Activated T-cell treated with anti-CD3 and anti-CD28 coated beads, Interleukin-2, amount 50 U/mL, for 4 hours (primary cell): ENCODE data around the gene PRKCSH. TPM values are rescaled to one million over a fixed set of nuclear protein-coding genes. Genes with fewer than 3 reads are reported as not detected.
A peak's percentile ranks its signal among the peaks of the same experiment; 100 is the strongest.
"Not testable (repeated sequence)": the region's sequence is repeated elsewhere in the genome, so short reads cannot be mapped to it uniquely, and the experiment has no call there.

Experiments
- ATAC-seq, 2 donors: fragments of 200-7000 bp; cut with Tn5 transposase; one replicate each; pipeline ENCODE4 v1.10.0; 2021
- DNase-seq: peaks from one replicate; pipeline ENCODE4 v3.0.0-alpha.2; 2020
- H3K27me3 Mint-ChIP-seq: one replicate; pipeline ENCODE4 v1.8.0; 2021; ENCODE audit warnings: low read depth, mixed read lengths
- H3K36me3 Mint-ChIP-seq: one replicate; pipeline ENCODE4 v1.8.0; 2022; ENCODE audit warnings: mixed read lengths; ENCODE audit not compliant: insufficient read depth
- H3K4me1 Mint-ChIP-seq: one replicate; pipeline ENCODE4 v1.8.0; 2021; ENCODE audit warnings: low read depth, mixed read lengths
- H3K4me3 Mint-ChIP-seq: one replicate; pipeline ENCODE4 v1.8.0; 2021; ENCODE audit warnings: mild to moderate bottlenecking, moderate library complexity, mixed read lengths
- H3K9me3 Mint-ChIP-seq: one replicate; pipeline ENCODE4 v1.8.0; 2021; ENCODE audit warnings: mixed read lengths
- total RNA-seq, 3 donors: library from RNA; stranded (reverse); gene quantifications; one replicate each; pipeline ENCODE4 v1.2.1, GENCODE V29; 2021

Gene PRKCSH, protein sequence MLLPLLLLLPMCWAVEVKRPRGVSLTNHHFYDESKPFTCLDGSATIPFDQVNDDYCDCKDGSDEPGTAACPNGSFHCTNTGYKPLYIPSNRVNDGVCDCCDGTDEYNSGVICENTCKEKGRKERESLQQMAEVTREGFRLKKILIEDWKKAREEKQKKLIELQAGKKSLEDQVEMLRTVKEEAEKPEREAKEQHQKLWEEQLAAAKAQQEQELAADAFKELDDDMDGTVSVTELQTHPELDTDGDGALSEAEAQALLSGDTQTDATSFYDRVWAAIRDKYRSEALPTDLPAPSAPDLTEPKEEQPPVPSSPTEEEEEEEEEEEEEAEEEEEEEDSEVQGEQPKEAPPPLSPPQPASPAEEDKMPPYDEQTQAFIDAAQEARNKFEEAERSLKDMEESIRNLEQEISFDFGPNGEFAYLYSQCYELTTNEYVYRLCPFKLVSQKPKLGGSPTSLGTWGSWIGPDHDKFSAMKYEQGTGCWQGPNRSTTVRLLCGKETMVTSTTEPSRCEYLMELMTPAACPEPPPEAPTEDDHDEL
- total RNA-seq = 100 to 1,000 TPM; 273 to 327 (median 319) TPM

DNA sequence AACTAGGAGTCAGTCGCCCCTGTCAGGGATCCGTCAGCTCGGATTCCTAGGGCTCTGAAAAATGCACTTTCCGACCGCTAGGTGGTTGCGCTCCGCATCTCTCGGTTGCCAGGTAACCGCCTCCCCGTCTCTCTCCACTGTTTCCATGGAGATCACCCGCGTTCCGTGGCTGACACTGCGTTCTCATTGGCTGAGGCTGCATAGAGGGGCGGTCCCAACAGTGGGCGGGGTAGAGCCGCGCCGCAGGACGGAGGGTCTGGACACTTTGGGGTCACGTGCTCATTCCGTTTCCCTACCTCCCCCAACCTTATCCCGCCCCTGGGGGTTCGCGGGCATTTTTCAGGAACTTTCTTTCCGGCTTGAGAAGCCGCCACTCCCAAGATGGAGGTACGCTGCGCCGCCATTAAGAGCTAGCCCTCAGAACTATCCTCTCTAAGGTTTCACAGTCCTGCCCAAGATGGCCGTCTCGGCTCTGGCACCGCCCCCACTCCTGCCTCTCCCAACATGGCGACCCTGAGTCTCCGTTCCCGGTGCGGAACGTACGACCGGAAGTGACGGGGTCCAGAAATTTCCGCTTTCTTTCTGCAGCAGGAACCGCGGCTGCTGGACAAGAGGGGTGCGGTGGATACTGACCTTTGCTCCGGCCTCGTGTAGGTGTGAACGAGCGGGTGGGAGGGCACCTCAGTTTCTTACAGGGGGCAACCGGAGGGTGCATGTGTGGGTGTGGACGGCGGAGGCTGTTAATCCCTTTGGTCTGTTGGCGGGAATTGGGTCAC, at the start of gene PRKCSH, which contains the start of gene ODAD3:
Gene PRKCSH (plus strand): TSS at position 579 of the 776 bp plus-strand sequence. CDS start 483 bp downstream, outside the sequence.
Gene ODAD3 (minus strand): TSS at position 65 of the 776 bp plus-strand sequence. CDS start 105 bp downstream, outside the sequence.
- ATAC-seq (peak; percentile 94 to 97), DNase-seq (peak; percentile 96)
- Mint-ChIP-seq H3K4me3 (peak within 1 kb of the TSS; percentile 100), H3K36me3 (peaks cover 8% of the 10 kb centered on the region), H3K4me1 (peaks cover 20% of the 10 kb centered on the region), H3K27me3 (peaks cover 1% of the 10 kb centered on the region), H3K9me3 (no peaks in the 10 kb centered on the region)

DNA sequence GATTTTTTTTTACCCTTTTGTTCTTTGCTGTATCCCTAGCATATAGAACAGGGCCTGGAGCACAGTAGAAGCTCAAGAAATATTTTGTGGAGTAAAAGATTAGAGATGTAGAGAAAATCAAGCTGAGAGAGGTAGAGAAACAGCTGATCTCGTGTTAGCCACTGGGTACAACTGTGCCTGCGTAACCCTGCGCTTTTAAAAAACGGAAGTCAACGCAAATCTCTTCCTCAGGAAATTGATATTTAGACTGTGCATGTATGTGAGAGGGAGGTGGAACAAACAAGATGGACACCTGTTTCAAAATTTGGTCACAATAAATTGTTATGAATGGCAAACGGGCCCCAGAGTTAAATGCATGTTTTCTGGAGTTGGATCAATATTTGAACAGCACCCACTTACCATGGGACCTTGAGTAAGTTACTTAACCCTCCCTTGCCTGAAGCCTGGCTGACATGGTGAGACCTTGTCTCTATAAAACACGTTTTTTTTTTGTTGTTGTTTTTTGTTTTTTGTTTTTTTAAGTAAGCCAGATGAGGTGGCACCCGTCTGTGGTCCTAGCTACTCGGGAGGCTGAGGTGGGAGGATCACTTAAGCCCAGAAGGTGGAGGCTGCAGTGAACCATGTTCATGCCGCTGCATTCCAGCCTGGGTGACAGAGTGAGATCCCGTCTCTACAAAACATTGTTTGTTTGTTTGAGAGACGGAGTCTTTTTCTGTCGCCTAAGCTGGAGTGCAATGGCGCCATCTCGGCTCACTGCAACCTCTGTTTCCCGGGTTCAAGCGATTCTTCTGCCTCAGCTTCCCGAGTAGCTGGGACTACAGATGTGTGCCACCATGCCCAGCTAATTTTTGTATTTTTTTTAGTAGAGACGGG, 48.0 kb upstream of the PRKCSH start:
- Mint-ChIP-seq H3K27me3 (peaks cover 12% of the 10 kb centered on the region), H3K36me3 (no peaks in the 10 kb centered on the region), H3K9me3 (peaks cover 7% of the 10 kb centered on the region), H3K4me1 (peaks cover 9% of the 10 kb centered on the region), H3K4me3 (no peak overlapping the region)
- DNase-seq (no peak), ATAC-seq (no peak)

DNA sequence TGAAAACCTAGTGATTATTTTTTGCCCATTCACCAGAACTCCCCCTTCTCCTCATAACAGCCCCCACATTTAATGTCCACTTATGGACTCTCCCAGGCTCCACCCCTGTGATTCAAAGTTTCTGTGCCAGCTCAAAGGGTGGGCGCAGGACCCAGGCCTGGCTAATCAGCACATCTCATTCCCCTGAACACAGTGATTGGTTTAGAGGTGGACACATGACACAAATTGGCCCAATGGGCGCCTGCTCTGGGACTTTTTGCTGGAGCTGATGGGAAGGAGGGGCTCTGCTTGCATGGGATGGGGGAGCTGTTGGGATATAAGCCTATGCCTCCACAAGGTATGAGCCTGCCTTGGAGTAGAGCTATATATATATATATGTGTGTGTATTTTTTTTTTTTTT, 45.1 kb upstream of the PRKCSH start:
- ATAC-seq (no peak), DNase-seq (no peak)
- no peaks in the 10 kb centered on the region for H3K27me3 Mint-ChIP-seq
- no peak overlapping the region for H3K4me3 Mint-ChIP-seq
- peaks cover 5% of the 10 kb centered on the region for H3K4me1 Mint-ChIP-seq
- H3K9me3 Mint-ChIP-seq = peaks cover 7% of the 10 kb centered on the region
- H3K36me3 Mint-ChIP-seq = no peaks in the 10 kb centered on the region

DNA sequence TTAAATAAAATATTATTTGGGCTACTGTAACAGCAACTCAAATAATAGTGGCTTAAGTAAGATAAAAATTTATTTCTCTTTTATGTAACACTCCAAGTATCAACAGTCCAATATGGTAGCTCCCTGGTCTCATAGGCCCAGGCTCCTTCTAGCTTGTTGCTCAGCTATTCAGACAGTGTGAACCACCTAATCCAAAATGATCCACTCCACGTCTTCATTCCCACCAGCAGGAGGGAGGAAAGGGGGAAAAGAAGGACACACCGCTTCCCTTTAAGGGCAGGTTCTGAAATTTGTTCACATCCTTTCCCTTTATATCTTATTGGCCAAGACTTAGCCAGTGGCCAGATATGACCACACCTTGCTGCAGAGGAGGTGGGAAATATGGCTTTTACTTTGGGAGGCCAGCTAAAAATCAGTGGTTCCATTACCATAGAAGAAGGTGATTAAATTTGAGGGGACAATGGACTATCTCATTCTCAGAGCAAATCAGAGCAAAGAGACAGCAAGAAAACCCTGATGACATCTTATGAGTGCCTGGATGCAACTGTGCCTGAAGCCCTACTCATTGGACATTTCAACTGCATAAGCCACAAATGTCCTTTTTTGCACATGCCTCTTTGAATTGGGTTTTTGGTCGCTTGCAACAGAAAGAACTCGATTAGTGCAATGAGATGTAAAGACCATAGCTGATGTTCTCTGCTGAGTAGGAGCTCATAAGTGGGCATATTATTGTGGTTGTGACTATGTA, 44.3 kb upstream of the PRKCSH start:
- ATAC-seq = no peak
- H3K9me3 Mint-ChIP-seq = peaks cover 7% of the 10 kb centered on the region

DNA sequence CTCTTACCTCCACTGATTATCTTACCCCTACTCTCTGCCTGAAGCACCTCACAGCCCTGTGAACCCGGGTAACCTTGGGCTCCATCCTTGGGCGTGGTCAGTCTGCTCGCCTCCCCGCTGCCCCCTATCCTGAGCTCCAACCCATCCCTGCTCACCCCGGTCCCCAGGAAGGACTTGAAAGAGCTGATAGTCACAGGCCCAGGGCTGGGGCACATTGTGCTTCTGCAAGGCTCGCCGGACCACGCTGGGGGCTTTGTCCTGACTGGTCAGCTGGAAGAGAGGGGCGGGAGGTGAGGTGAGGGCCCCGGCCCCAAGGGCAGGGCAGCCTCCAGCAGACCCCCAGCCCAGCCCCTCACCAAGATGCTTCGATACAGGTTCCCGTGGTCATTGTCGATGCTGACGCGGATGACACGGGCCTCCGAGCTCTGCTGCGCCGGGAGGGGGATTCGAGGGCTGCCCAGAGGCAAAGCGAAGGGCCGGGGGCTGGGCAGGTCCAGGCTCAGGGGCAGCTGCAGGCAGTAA, 38.3 kb upstream of the PRKCSH start:
- no peaks in the 10 kb centered on the region for H3K9me3 Mint-ChIP-seq
- DNase-seq (no peak), ATAC-seq (no peak)
- H3K36me3 Mint-ChIP-seq = no peaks in the 10 kb centered on the region
- no peaks in the 10 kb centered on the region for H3K4me1 Mint-ChIP-seq
- H3K4me3 Mint-ChIP-seq = no peak overlapping the region
- H3K27me3 Mint-ChIP-seq = peaks cover 6% of the 10 kb centered on the region

More for the DNA sequence above, 44.3 kb upstream of the PRKCSH start:
- H3K27me3 Mint-ChIP-seq = no peaks in the 10 kb centered on the region
- H3K4me1 Mint-ChIP-seq = peaks cover 5% of the 10 kb centered on the region
- DNase-seq = no peak
- H3K36me3 Mint-ChIP-seq = no peaks in the 10 kb centered on the region
- no peak overlapping the region for H3K4me3 Mint-ChIP-seq

DNA sequence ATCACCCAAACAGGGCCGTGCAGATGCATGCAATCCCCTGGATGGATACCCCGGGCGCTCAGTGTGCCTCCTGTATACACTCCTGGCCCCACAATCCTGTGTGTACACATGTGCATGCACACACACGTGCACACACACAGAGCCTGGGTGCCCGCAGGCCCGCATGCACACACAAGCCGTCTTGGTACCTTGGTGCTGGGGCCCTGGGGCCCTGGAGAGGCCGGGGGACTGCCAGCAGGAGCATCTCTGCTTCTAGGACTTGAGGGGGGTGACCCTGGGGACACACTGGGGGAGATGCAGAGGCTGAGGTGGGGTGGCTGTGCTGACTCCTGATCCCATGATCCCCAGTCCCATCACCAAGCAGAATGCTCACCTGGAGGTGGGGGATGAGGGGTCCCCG, 35.8 kb upstream of the PRKCSH start:
- peaks cover 6% of the 10 kb centered on the region for H3K27me3 Mint-ChIP-seq
- H3K36me3 Mint-ChIP-seq = no peaks in the 10 kb centered on the region
- DNase-seq (no peak), ATAC-seq (no peak)
- no peaks in the 10 kb centered on the region for H3K9me3 Mint-ChIP-seq
- no peaks in the 10 kb centered on the region for H3K4me1 Mint-ChIP-seq
- H3K4me3 Mint-ChIP-seq = no peak overlapping the region

DNA sequence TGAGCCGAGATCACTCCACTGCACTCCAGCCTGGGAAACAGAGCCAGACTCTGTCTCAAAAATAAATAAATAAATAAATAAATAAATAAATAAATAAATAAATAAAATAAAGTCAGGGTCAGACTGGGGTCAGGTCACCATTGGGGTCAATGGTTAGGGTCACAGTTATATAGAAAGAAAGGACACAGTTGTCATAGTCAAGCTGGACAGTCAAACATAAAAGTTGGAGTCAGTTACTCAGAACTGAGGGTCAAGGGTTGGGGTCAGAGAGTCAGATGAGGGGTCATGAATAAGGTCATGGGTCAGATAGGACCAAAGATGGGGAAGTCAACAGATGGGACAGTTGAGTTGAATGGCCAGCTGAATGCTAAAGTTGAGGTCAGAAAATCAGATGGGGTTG, 34.6 kb upstream of the PRKCSH start:
- no peak for DNase-seq
- Mint-ChIP-seq H3K4me3 (no peak overlapping the region), H3K9me3 (no peaks in the 10 kb centered on the region), H3K36me3 (no peaks in the 10 kb centered on the region), H3K27me3 (peaks cover 6% of the 10 kb centered on the region), H3K4me1 (no peaks in the 10 kb centered on the region)
- no peak for ATAC-seq

DNA sequence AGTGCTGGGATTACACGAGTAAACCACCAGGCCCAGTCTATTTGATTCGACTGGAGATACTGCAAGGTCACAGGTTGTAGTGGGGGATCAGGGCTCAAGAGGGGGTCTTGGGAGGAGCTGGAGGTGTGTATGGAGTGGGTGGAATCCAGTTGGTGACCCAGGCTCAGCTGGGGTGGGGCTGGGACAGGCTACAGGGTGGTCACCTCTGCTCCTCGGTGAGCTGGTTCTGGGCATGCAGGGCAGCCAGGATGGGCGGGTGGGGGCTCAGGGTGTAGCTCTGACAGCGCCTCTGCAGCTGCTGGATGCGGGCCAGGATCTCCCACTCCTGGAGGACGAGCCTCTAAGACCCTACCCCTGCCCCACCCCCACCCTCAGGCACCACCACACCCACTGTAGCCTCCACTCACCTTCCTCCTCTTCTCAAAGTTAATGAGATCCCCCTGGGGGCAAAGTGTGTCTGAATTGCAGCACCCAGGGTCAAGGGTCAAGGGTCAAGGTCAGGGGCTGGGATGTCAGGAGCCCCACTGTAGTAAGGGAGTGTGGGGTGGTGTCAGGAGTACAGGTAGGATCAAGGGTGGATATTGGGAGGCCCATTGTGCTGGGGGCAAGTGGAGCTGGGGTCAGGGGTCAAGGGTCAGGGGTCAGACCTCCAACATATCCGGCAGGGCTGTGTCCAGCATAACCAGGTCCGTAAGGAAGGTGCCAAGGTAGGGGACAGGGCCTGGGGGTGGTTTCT, 33.5 kb upstream of the PRKCSH start:
- Mint-ChIP-seq H3K27me3 (peaks cover 11% of the 10 kb centered on the region), H3K4me3 (no peak overlapping the region), H3K4me1 (no peaks in the 10 kb centered on the region), H3K9me3 (no peaks in the 10 kb centered on the region), H3K36me3 (no peaks in the 10 kb centered on the region)
- ATAC-seq = no peak
- DNase-seq = no peak

DNA sequence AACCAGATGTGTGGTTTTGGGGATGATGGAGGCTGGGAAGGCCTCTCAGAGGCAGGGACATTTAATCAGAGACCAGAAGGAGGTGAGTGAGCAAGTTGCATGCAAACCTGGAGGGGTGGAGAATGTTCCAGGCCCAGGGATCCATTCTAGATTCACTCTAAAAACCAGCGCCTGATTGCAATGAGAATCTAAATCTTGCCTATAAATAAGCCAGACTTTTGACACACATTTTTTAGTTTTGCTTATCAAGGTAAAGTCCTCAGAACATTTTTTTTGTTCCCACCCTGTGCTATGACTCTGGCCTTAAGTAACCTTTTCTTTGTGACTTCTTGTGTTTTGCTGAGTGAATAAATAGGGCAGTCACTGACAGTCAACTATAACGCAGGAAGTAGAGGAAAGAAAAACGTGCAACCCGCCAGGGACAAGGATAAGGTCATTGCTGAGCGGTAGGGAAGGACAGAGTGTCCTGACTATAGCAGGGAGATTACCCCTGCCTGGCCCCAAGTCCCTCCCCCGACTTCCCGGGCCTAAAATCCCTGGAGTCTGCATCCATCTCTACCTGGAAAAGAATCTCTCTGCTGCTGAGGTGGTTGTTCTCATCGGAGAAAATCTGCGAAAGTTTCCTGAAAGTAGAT, 30.7 kb upstream of the PRKCSH start:
- Mint-ChIP-seq H3K4me3 (no peak overlapping the region), H3K9me3 (no peaks in the 10 kb centered on the region), H3K36me3 (no peaks in the 10 kb centered on the region), H3K27me3 (peaks cover 25% of the 10 kb centered on the region), H3K4me1 (no peaks in the 10 kb centered on the region)
- ATAC-seq (no peak), DNase-seq (no peak)

DNA sequence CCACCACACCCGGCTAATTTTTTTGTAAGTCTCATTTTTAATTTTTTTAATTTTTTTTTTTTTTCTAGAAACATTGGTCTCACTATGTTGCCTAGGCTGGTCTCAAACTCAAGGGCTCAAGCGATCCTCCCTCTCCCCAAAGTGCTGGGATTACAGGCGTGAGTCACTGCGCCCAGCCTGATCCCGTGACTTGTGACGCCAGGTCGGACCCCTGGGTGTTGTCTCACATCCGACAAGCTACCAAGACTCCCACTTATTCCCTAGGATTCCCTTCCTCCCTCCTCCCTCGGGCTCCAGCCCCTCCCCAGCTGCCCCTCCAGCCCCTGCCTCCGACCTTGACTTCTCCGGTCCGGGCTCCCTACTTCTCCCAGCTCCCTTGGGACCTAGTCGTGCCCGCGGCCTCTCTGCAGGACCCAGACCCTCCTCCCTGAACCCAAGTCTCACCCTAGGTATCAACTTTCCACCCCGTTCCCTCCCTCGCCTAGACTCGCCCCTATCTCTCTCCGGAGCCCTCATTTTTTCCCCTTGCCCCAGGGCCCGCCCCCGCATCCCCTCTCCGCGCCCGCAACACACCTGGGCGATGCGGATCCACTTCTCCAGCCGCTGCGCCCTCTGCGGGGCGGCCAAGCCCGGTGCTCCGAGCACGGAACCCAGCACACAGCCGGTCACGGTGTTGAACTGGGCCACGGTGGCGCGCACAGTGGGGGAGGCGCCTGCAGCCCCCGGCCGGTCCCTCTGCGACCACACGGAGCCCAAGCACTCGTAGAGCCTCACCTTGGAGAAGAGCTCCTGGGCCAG, 29.4 kb upstream of the PRKCSH start:
- Mint-ChIP-seq H3K36me3 (no peaks in the 10 kb centered on the region), H3K4me1 (no peaks in the 10 kb centered on the region), H3K27me3 (peaks cover 26% of the 10 kb centered on the region), H3K4me3 (no peak overlapping the region), H3K9me3 (no peaks in the 10 kb centered on the region)
- ATAC-seq (peak; percentile 70 to 71), DNase-seq (peak; percentile 48)

DNA sequence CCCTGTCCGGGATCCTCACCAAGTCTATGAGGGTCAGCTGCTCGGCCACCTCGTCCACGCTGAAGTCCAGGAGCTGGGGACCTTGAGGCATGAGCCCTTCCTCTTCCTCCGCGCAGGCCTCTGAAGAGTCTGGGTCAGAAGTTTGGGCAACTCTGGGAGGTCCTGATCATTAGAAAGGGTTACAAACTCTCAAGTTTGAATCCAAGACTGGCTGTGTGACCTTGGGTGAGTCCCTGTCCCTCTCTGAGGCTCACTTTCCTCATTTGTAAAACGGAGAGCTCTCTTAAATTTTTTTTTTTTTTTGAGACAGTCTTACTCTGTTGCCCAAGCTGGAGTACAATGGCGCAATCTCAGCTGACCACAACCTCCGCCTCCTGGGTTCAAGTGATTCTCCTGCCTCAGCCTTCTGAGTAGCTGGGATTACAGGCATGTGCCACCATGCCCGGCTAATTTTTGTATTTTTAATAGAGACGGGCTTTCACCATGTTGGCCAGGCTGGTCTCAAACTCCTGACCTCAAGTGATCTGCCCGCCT, 28.7 kb upstream of the PRKCSH start:
- H3K27me3 Mint-ChIP-seq = peaks cover 28% of the 10 kb centered on the region
- H3K9me3 Mint-ChIP-seq, H3K4me3 Mint-ChIP-seq, H3K4me1 Mint-ChIP-seq, ATAC-seq, DNase-seq, H3K36me3 Mint-ChIP-seq: not testable (repeated sequence)
